ENCODE measurements around the gene THAP9.
A peak's percentile ranks its signal among the peaks of the same experiment; 100 is the strongest.

- peak; percentile 65 for TF ChIP-seq CTCF (IDR thresholded peaks at IDR 0.05; ENCODE audit: borderline replicate concordance, extremely low read depth, low read length, poor library complexity, severe bottlenecking)
- TF ChIP-seq EZH2 (IDR thresholded peaks at IDR 0.05; ENCODE audit: borderline replicate concordance, low read depth, low read length, severe bottlenecking), result no peak
These were observed 48.4 kb upstream of the THAP9 start for GRCh38 chr4:82851885-82852750.

All from DND-41 (cell line).